T1000 (cell line): ENCODE results near the gene YPEL2.

ENCODE experiments used
- DNase-seq: peaks from one replicate; lab custom pipeline; 2025; ENCODE audit warnings: mixed read lengths; lab: John Stamatoyannopoulos, UW

YPEL2 gene

DNA sequence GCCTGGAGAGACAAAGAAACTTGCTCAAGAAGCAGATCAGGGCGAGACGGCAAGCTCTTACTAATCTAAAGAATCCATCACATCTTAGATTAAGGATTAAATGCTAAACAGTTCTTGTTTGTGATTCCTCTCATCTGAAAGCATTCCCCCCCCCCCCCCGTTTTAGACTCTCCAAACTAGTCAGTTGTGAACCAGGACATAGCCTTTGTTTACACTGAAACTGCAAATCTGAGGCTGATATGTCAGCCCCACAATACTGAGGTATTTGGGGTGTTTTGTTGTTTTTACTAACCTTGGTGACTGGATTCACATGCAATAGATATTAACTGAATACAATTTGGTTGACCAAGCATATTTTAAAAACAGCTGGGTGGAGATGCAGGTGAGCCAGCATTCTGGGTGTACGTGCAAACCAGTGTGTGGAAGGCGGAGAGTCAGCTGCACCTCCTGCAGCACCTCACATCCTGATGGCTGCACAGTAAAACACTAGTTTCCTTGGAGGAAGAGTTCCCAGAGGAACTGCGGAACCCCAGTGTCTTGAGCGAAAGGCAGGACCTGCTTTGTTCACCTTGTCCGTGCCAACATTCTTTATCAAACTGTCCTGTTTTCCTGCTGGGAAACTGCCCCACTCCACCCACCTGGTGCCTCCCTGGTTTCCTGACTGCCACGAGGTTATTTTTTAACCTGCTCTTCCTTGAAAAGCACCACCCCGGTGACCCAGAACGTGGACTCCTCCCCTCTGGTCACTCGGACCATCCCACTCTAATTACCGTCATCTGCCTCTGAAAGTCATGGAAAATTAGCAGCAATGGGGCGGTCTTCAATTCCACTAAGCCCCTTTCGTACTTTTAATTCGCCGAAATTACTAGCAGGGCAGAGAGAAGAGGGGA, 1.2 kb upstream of the YPEL2 start:
- no peak for DNase-seq

DNA sequence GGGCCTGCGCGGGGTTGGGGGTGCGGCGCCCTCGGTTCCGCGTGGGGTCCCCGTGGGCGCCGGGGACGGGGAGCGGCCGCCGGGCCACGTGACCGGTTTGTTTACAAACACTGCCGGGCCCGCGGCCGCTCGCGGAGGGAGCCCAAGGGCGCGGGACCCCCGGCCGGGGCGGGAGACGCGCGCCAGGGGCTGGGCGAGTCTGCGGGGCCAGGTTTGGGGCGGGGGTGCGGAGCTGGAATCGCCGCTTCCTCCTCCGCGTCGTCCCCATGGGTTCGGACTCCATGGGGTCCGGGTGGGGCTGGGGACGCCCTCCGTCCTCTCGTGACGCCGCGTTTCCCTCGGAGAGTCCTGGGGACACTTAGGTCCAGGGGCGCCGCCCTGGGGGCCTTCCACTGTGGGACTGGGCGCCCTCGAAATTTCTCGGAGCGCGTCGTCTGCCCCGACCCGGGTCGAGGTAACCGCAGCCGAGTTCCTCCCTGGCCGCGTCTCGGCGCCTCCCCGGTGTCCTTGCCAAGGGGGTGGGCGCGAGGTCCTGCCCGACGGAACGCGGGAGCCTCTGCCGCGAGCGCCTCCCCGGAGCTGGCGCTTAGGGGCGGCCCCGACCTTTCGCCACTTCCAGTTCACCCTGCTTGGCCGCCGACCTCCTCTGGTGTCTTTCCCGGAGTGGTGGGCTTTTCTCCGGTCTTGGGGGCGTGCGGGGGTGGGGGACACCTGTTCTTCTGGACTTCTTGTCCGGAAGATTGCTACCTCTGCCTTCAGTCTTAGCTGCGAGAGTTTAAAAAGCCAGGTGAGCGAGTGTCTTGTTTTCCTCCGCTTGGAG, 684 bp downstream of the YPEL2 start:
- no peak for DNase-seq

DNA sequence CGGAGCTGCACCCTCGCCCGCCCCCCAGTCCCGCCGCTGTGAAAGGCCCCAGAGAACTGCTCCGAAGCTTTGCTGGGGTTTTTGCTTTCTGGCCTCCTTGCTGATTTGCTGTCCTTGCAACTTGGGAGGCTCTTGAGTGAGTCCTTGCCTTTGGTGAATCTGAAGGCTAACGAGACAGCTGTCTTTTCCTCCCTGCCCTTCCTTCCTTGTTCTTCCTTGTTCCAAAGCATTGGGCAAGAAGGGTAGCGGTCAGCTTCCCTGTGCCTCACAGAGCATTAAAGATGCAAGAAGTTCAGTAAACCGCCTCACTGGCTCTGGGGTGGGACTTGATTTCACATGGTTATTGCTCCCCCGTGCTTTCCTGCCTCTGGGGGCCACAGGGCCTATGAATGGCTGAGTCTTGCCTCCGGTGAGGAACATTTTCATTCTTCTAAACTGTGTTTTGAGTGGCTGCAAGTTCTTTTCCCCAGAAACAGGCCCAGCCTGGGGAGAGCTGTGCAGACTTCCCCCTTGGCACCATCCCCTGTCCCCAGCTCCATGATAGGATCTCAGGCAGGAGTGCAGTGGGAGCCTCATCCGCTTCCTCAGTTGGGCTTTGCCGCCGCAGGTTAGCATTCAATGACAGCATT, 1.4 kb downstream of the YPEL2 start:
- no peak for DNase-seq

DNA sequence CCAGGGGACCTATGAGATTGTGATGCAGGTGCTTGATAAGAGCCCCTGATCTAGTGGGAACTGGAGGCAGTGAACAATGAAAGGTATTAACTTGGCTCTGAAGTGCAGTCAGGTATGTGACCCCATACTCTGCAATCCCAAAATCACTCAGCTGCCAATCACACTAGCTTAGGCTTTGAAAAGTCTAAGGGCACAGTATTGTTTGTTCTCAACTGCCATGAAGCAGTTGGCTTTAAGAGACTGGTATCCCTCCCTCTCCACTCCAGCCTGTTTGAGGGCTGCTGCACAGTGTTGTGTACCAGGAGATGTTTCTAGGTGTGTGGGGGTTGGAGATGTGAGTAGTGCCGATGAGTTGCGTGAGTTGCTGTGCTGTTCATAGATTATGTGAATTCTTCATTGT, 2.4 kb downstream of the YPEL2 start:
- no peak for DNase-seq

DNA sequence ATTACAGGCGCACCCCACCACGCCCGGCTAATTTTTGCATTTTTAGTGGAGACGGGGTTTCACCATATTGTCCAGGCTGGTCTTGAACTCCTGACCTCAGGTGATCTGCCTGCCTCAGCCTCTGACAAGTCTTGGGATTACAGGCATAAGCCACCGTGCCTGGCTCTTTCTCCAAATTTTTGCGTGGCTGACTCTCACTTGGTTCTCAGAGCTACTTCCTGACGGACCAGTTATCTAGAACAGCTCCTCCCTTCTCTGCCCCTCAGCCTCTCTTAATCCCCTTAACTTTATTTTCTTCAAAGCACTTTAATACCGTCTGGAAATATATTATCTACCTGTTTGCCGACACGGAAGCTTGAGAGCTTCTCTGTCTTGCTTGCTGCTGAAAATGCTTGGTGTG, 4.2 kb downstream of the YPEL2 start:
- no peak for DNase-seq

DNA sequence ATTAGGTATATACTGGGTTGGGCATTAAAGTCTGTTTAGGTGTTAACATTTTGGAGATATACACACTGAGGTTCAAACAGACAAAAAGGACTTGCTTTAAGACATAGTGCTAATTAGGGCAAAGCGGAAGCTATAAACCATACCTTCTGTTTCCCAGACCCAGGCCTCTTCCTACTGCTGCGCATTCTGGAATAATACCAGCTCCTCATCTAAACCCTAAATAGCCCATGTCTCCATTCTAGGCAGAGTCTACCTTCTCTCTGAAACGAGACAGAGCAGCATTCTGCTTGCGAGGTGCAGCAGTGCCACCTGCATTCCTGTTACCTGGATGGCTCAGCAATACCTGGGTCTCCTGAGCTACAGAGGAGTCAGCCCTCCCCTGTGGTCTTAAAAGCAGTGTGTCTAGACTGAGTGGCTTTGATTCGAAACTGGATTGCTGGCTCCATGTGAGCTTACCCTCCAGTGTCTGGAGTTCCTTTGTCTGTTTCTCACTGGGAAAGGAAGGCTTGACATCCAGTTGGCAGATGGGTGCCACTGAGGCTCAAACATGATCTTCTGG, 6.4 kb downstream of the YPEL2 start:
- DNase-seq = no peak

DNA sequence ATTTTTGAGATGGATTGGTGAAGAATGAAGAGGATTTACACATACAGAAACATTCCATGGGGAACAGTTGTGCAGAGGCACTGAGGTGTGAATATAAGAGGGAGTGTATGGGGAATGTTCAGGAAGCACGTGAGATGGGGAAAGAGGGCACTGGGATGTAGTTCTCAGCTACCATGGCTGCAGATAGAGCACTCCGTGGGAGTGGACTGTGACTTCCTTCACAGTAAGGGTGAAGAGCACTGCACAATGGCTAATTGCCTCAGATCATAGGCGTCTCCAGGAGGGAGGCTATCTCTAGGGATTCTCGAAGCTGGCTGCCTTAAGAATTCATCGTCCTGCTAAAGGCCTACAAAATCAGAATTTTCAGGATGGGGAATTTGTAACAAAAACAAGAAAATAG, 7.0 kb downstream of the YPEL2 start:
- DNase-seq = no peak

DNA sequence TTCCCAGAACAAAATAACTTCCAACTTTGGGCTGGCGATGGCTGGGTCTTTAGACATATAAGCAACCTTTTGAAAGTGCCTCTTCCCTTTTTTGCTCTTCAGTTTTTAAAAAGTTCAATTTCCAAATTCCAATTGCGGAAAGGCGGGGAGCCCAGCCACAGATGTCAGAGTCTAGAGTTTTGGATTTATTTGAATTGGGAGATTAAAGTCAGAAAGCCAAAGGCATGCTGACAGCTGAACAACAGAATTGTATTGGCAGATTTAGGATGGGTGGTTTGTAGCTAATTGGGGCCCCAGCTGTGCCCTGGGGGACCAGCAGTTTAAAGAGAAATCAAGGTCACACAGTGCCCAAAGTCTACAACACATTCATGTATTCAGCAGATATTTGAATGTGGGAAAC, 10.5 kb downstream of the YPEL2 start:
- DNase-seq = no peak

DNA sequence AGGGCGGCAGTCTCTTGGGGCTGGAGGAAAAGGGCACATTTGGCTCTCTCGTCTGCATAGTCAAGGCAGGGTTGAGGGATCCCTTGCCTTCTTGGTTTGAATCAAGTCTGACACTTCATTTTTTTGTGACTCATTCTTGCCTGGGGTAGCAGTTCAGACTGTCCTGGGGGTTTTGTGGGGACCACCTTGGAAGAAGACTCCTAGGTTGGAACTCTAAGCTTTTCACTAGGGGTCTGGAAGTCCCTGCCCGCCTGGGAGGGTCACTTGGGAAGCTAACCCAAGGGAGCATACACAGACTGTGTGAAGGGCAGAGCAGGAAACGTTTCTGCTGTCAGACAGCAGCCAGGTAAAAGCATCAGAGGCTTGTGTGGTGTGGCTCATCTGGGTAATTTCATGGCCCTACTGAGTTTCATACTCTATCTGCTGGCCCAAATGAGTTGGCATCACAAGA, 11.3 kb downstream of the YPEL2 start:
- no peak for DNase-seq

DNA sequence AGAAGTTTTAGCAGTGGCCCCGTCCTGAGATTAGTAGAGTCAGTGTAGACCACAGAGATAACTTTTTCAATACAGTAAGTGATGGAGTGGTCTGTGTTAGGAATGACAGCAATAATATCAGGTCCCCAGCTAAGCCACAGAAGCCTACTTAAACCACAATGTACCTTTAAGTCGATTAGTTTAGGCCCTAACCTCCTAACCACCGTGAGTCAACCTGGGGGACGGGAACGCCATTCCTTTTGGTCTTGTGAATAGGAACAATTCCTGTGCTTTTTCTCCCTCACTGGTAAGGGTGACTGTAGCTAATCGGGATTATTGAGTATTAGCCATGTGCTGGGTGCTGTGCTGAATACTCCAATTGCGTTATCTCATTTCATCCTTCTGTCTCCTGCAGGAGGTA, 14.0 kb downstream of the YPEL2 start:
- DNase-seq = no peak

DNA sequence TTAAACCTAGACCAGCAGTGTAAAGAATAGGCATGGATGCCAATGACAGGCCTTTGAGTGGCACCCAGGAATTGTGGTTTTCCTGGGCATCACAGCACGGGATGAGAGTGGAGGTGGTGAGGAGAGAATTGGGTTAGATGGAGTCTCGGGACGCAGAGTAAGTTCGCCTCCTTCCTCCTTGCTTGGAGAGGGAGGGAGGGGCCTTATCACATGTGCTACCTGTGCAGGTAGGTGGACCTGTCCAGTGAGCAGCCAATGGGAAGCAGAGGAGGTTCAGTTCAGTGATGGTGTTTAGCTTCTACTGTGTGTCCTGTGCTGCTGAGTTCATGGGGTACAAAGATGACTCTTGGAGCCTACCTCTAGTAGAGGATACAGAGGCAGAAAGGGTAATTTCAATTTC, 14.9 kb downstream of the YPEL2 start:
- DNase-seq = no peak

DNA sequence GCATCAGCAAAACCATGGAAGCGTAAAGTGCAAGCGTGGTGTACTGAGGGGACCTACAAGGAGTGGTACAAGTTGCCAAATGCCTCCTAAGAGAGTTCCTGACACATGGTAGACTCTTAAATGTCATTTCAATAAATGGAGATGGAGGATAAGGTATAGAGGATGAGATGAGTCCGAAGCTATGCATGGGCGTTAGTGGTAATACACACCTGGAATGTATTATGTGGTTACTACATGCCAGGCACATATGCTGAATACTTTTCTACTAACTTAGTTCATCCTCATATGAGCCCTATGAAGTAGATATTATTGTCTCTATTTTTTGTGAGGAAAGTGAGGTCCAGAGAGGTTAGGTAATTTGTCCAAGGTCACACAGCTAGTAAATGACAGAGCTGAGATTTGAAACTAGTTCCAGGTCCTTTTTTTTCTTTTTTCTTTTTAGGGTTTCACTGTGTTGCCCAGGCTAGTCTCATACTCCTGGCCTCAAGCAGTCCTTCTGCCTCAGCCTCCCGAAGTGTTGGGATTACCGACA, 15.5 kb downstream of the YPEL2 start:
- no peak for DNase-seq

DNA sequence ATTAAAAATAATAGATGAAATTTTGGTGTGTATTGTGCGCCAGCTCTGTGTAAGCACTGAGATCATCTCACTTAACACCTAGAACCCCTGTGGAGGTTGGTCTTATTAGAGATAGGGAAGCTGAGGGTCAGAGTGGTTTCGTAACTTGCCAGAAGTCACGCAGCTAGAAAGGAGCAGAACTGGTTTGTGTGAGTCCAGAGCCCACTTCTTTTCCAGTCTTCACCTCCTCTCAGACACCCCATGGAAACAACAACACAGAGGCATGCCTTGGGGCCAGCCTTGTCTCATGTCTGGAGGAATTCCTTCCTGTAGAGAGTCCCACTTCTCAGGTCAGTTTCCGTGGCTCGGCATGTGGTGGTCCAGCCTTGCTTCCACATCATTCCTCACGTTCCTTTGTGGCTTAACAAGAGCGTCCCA, 16.5 kb downstream of the YPEL2 start:
- DNase-seq = no peak

DNA sequence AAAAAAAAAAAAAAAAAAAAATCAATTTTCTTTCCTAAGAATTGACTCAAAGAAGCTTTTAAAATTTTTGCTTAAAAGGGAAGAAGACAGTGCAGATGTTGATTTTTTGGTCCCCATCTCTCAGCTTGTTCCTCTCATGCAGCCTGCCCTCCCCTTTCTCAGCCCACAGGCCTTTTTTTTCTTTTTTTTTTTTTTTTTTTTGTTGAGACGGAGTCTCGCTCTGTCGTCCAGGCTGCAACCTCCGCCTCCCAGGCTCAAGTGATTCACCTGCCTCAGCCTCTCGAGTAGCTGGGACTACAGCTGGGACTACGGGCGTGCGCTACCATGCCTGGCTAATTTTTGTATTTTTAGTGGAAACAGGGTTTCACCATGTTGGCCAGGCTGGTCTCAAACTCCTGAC, 17.7 kb downstream of the YPEL2 start:
- DNase-seq = no peak

DNA sequence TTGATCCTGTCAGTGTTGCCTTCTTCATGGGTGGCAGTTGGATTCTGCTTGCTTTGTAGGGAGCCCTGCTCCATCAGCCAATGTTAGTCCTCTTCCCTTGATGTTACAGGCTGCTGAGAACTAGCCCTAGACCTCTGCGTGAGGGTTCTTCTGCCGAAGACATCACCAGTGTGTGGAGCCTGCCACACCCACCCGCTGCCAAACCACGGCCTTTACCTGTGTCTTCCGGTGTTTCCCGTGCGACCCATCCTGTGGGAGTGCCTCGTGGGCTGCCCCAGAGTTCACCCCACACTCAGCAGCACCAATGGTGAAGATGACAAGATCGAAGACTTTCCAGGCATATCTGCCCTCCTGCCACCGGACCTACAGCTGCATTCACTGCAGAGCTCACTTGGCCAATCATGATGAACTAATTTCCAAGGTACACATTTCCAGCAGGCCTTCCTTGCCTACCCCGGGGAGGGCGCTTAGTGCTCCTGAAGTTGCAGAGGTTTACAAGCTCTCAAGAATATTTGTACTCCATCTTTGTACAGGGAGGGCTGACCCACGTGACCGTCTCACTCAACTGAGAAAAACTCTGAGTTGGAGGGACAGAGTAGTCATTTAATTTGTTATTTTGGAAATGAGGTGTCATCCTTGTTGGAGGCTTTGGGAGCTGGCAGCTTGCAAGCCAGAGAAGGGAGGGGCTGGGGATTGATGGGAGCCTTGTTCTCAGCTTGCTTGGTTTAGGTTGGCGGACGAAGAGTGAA, 21.8 kb downstream of the YPEL2 start:
- no peak for DNase-seq

DNA sequence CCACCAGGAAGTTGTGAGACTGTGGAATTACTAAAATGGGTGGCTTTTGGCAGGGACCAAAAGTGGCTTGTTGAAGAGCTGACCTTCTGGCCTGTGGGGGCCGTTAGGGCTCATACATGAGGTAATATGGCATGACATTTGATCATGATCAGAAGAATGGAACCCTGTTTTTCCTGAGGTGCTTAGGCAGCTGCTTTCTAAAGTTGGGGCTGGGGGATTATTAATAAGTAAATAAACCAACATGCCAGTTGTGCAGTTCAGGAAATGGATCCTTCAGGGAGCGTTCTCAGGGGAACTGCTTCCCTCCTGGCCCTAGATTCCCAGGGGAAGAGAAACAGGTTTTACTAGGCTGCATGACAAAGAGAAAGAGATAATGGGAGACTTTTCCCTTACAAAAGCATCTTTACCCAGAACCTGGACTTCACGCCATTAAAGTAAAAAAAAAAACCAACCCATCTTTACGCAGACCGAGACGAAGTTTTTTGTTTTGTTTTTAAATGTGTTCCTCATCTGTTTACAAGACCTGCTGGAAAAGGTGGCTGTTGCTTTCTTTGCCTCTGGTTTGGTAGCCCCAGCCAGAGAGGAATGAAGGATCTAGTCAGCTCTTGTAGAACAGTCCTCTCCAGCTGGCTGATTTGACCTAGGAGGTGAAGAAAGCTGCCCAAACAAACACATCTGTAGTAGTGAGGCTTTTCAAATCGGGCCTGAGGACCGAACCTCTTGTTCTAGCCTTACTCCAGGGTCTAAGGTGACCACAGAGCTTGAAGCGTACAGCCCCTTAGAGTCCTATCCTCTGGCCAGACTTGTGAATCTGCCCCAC, 22.7 kb downstream of the YPEL2 start:
- no peak for DNase-seq

DNA sequence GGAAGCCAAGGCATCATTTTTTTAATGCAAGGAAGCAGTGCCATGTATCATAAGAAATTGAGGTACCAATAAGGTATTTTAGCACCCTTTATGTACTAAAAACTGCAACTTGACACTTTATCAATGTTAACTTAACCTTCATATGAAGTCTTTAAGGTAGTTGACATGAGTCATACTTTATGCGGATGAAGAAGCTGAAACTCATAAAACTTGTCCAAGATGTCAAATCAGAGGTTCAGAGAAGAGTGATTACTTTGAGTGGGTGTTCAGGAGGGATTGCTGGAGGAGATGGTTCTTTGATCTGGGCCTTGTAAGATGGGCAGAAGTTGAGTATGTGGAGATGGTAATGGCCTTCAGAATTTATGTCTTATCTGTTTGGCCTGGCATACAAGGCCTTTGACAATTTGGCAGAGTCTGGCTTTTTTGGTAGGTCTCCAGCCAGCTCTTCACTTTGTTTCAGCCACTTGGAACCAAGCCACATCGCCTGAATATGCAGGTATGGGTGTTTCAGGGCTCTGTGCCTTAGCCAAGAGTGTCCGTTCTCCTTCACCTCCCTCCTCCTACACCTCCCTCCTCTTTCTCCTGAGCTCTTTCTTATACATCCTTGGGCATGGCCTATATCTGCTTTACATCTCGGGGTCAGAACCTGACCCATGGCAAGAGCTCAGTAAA, 23.7 kb downstream of the YPEL2 start:
- no peak for DNase-seq

DNA sequence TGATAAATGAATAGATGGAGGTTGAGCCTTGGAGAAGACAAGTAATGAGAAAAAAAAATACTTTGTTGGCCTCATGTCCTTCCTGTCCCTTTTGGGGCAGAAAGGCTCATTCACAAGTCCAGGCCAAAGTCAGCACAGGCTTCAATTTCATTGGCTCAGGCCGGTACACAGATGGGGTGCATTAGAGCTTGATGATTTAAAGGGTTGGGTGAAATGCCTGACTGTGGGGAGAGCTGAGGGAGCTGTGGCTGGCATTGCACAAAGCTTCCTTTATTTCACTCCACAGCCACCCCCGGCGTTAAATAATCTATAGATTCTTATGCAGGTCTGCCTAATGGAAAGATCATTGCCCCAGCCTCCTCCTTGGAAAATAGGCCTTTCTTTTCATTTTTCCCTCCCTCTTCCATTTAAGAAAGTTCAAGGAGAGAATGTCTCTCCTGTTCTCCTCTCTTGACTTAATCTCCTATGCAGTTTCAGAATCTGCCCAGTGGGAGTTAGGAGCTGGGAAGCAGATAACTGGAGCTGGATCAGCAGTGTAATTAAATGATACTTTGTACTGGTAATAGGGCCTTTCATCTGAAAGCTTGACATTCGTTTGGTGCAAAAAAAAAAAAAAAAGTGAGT, 24.4 kb downstream of the YPEL2 start:
- no peak for DNase-seq

DNA sequence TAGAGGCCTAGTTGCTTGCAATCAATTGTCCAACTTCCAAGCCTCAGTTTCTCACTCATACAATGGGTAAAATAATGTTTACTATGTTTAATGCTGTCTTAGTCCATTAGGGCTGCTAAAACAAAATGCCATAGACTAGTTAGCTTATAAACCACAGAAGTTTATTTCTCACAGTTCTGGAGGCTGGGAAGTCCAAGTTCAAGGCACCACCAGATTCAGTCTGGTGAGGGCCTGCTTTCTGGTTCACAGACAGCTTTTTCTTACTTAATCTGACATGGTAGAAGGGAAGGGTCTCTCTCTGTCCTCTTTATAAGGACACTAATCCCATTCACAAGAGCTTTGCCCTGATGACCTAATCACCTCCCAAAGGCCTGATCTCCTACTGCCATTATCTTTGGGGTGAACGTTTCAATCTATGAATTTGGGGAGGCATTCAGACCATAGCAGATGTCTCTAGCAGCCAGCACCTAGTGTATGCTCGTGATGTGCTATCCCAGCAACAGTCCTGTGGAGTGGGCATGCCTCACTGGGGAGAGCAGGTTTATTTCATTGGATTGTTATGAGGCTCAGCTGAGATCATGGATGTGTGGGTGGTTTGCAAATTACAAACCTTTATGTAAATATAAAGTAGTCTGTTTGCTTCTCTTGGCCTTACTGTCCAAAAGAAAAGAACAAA, 25.2 kb downstream of the YPEL2 start:
- no peak for DNase-seq
